ENCODE results near the gene CPZ. TPM values are rescaled to one million over a fixed set of nuclear protein-coding genes. Genes with fewer than 3 reads are reported as not detected.

CPZ gene
- polyA plus RNA-seq, 3 donors from 2014 or later: not detected

- no peaks in the 10 kb centered on the region for H3K9me3 Mint-ChIP-seq
- no peaks in the 10 kb centered on the region for H3K4me1 Mint-ChIP-seq
- no peak overlapping the region for H3K27ac Mint-ChIP-seq
- H3K27me3 Mint-ChIP-seq (ENCODE audit: low read depth in 3 of 3): peaks cover 0 to 2% (median 0%) of the 10 kb centered on the region in 3 donors
- no peaks in the 10 kb centered on the region for H3K36me3 Mint-ChIP-seq
- H3K4me3 Mint-ChIP-seq: no peak overlapping the region
- DNase-seq: no peak
These were observed 40.5 kb upstream of the CPZ start for GRCh38 chr4:8552024-8552423.

- DNase-seq: no peak
- Mint-ChIP-seq H3K27ac (no peak overlapping the region), H3K4me1 (no peaks in the 10 kb centered on the region), H3K4me3 (no peak overlapping the region), H3K9me3 (no peaks in the 10 kb centered on the region), H3K27me3 (ENCODE audit: low read depth in 3 of 3) (peaks cover 0 to 2% (median 0%) of the 10 kb centered on the region in 3 donors), H3K36me3 (no peaks in the 10 kb centered on the region)
These were observed 39.9 kb upstream of the CPZ start for GRCh38 chr4:8552581-8553205.

GRCh38 chr4:8553216-8553615, 39.3 kb upstream of the CPZ start:
- no peak for DNase-seq
- no peaks in the 10 kb centered on the region for H3K4me1 Mint-ChIP-seq

GRCh38 chr4:8553991-8554405, 38.6 kb upstream of the CPZ start:
- Mint-ChIP-seq H3K4me3 (no peak overlapping the region), H3K9me3 (no peaks in the 10 kb centered on the region), H3K4me1 (no peaks in the 10 kb centered on the region), H3K27me3 (ENCODE audit: low read depth in 3 of 3) (peaks cover 0 to 2% (median 0%) of the 10 kb centered on the region in 3 donors), H3K36me3 (no peaks in the 10 kb centered on the region), H3K27ac (no peak overlapping the region)
- DNase-seq: no peak

More at GRCh38 chr4:8553216-8553615, 39.3 kb upstream of the CPZ start:
- H3K27me3 Mint-ChIP-seq (ENCODE audit: low read depth in 3 of 3): peaks cover 0 to 2% (median 0%) of the 10 kb centered on the region in 3 donors
- no peaks in the 10 kb centered on the region for H3K9me3 Mint-ChIP-seq
- H3K36me3 Mint-ChIP-seq: no peaks in the 10 kb centered on the region
- H3K27ac Mint-ChIP-seq: no peak overlapping the region
- no peak overlapping the region for H3K4me3 Mint-ChIP-seq

DNA sequence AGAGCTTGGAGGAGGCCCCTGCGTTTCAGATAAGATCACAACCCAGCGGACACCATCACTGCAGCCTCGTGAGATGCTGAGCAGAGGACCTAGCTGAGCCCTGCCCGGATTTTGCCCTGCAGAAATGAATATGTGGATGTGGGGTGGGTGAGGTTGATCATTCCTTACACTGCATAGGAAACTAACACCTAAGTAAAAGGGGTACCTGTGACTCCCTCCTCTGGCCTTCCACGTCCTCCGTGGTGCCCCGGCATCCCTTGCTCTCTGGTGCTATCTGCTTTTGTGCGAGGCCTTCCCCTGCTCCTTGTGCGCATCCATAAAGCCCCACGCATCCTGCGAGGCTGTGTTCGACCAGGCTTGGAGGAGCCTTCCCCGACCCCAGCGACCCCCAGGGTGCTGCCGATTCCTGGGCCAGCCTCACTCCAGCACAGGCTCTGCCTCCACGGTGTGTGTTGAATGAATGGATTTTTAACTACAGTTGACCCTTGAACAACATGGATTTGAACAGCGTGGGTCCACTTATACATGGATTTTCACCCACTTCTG, 37.9 kb upstream of the CPZ start:
- no peaks in the 10 kb centered on the region for H3K36me3 Mint-ChIP-seq
- H3K4me1 Mint-ChIP-seq: no peaks in the 10 kb centered on the region
- H3K4me3 Mint-ChIP-seq: no peak overlapping the region
- H3K27ac Mint-ChIP-seq: no peak overlapping the region
- no peaks in the 10 kb centered on the region for H3K9me3 Mint-ChIP-seq
- DNase-seq: no peak
- H3K27me3 Mint-ChIP-seq (ENCODE audit: low read depth in 3 of 3): peaks cover 0 to 2% (median 0%) of the 10 kb centered on the region in 3 donors

DNA sequence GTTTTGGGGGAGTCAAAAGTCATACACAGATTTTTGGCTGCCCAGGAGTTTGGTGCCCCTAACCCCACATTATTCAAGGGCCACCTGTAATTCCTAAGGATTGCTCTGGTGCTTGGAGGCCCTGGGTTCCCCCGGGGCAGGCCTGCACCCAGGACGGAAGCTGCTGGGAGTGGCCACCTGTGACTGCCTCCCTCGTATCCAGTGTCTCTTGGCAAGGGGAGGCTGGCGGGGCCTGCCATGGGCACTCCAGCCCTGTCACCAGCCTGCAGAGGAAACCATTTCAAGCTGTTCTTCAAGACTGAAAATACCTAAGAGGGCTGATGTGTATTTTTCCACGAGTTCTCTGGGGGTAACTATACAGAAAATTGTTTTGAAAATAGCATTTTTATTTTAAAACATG, 36.8 kb upstream of the CPZ start:
- Mint-ChIP-seq H3K36me3 (no peaks in the 10 kb centered on the region), H3K4me3 (no peak overlapping the region), H3K27ac (no peak overlapping the region)

GRCh38 chr4:8556341-8557150, 36.0 kb upstream of the CPZ start:
- no peak overlapping the region for H3K4me3 Mint-ChIP-seq
- H3K36me3 Mint-ChIP-seq: no peaks in the 10 kb centered on the region

More for the DNA sequence above, 36.8 kb upstream of the CPZ start:
- Mint-ChIP-seq H3K4me1 (no peaks in the 10 kb centered on the region), H3K27me3 (ENCODE audit: low read depth in 3 of 3) (peaks cover 0 to 2% (median 0%) of the 10 kb centered on the region in 3 donors), H3K9me3 (no peaks in the 10 kb centered on the region)
- no peak for DNase-seq

GRCh38 chr4:8557151-8558076, 35.2 kb upstream of the CPZ start:
- no peak overlapping the region for H3K27ac Mint-ChIP-seq
- no peaks in the 10 kb centered on the region for H3K9me3 Mint-ChIP-seq
- H3K27me3 Mint-ChIP-seq (ENCODE audit: low read depth in 3 of 3): peaks cover 0 to 2% (median 0%) of the 10 kb centered on the region in 3 donors
- H3K4me3 Mint-ChIP-seq: no peak overlapping the region
- no peak for DNase-seq
- H3K4me1 Mint-ChIP-seq: no peaks in the 10 kb centered on the region
- H3K36me3 Mint-ChIP-seq: no peaks in the 10 kb centered on the region

More at GRCh38 chr4:8556341-8557150, 36.0 kb upstream of the CPZ start:
- no peak for DNase-seq
- Mint-ChIP-seq H3K9me3 (no peaks in the 10 kb centered on the region), H3K4me1 (no peaks in the 10 kb centered on the region), H3K27ac (no peak overlapping the region), H3K27me3 (ENCODE audit: low read depth in 3 of 3) (peaks cover 0 to 2% (median 2%) of the 10 kb centered on the region in 3 donors)

DNA sequence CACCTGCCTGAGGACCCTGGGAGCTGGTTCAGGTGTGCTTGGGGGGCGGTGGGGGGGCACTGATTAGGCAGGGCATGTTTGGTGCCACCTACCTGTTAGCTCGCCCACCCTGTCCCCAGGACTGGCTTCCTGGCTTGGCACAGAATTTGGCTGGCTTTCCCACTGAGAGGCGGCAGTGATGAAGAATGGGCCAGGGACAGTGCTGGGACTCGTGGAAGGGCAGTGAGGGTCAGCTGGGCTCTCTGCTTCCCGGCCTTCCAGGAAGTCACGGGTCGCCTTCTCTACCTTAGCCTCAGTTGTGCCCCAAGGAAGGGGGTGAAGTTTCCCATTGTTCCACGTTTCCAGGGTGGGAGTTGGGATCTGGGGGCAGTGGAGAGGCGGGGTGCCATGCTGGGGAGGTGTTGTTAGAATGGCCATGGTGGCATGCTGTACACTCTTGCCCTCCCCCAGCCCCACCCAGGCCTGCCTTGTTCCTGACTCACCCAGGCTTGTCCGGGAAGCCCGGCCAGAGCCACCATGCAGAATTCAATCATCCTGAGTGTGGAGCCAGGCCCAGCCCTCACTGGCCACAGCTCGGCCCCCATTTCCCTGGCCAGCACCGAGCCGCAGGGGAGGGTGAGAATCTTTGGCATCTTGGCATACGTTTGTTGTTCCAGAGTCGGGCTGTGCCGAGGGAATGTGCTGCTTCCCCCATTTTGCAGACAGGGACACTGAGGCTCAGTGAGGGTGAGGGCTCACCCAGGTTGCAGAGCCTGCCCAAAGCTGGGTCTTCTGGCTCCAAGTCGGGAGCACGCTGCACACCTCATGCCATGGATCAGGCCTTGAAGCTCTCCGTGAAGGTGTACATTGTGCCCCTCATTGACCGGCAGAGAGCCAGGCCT, 34.2 kb upstream of the CPZ start:
- H3K4me3 Mint-ChIP-seq: no peak overlapping the region
- no peak overlapping the region for H3K27ac Mint-ChIP-seq
- no peak for DNase-seq
- H3K27me3 Mint-ChIP-seq (ENCODE audit: low read depth in 3 of 3): peaks cover 0 to 2% (median 0%) of the 10 kb centered on the region in 3 donors
- H3K4me1 Mint-ChIP-seq: no peaks in the 10 kb centered on the region
- no peaks in the 10 kb centered on the region for H3K36me3 Mint-ChIP-seq
- H3K9me3 Mint-ChIP-seq: no peaks in the 10 kb centered on the region

GRCh38 chr4:8559011-8559410, 33.6 kb upstream of the CPZ start:
- Mint-ChIP-seq H3K27me3 (ENCODE audit: low read depth in 3 of 3) (peaks cover 0 to 2% (median 0%) of the 10 kb centered on the region in 3 donors), H3K27ac (no peak overlapping the region), H3K4me3 (no peak overlapping the region), H3K4me1 (no peaks in the 10 kb centered on the region), H3K9me3 (no peaks in the 10 kb centered on the region), H3K36me3 (no peaks in the 10 kb centered on the region)
- no peak for DNase-seq

DNA sequence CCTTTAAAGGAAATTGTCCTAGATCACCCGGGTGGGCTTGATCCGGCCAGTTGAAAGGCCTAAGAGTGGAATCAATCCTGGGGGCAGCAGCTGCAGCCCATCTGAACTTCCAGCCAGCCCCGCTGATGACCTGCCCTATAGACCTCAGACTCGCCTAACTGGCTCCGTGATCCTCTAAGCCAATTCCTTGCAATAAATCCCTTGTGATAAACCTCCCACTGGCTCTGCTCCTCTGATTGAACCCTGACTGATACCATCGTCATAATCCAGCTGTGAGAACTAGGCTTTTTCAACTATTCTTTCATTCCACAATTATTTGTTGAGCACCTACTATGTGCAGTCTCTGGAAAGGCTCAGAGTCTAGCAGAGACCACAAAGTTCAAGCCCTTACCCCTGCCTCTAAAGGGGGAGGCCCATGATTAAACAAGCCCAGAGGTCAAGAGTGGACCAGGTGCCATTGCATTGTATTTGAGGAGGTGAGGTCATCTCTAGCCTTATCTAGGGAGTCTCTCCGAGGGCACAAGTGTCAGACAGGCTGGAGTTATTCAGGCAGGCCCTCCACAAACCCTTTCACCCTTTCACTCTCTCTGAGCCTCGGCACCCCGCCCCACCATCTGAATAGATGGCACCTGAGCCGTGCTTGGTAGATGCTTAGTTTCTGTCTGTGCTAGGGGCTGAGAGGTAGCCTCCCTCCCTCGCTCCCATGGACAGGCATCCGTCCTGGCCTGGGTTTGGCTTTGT, 32.9 kb upstream of the CPZ start:
- Mint-ChIP-seq H3K27me3 (ENCODE audit: low read depth in 3 of 3) (peaks cover 0 to 2% (median 0%) of the 10 kb centered on the region in 3 donors), H3K4me1 (no peaks in the 10 kb centered on the region), H3K9me3 (no peaks in the 10 kb centered on the region), H3K27ac (no peak overlapping the region), H3K4me3 (no peak overlapping the region), H3K36me3 (no peaks in the 10 kb centered on the region)
- DNase-seq: no peak

GRCh38 chr4:8560265-8561047, 32.1 kb upstream of the CPZ start:
- DNase-seq: no peak
- Mint-ChIP-seq H3K27me3 (ENCODE audit: low read depth in 3 of 3) (peaks cover 0 to 2% (median 0%) of the 10 kb centered on the region in 3 donors), H3K9me3 (no peaks in the 10 kb centered on the region), H3K4me1 (no peaks in the 10 kb centered on the region), H3K4me3 (no peak overlapping the region), H3K36me3 (no peaks in the 10 kb centered on the region), H3K27ac (no peak overlapping the region)

Measured in immature natural killer cell (primary cell).